Embryonic facial prominence (tissue), 1 donor: ENCODE results near the gene ELL2.
"Not testable (repeated sequence)": the region's sequence is repeated elsewhere in the genome, so short reads cannot be mapped to it uniquely, and the experiment has no call there.

Experiments
- DNase-seq: peaks from one replicate; pipeline ENCODE4 v3.0.0-alpha.2; 2016; ENCODE audit errors: extremely low spot score

The ELL2 gene

GRCh38 chr5:95838001-95838520 is 123.6 kb downstream of the ELL2 start:
- no peak for DNase-seq

- DNase-seq: no peak
Measured at GRCh38 chr5:95837492-95837891, 124.2 kb downstream of the ELL2 start.

DNA sequence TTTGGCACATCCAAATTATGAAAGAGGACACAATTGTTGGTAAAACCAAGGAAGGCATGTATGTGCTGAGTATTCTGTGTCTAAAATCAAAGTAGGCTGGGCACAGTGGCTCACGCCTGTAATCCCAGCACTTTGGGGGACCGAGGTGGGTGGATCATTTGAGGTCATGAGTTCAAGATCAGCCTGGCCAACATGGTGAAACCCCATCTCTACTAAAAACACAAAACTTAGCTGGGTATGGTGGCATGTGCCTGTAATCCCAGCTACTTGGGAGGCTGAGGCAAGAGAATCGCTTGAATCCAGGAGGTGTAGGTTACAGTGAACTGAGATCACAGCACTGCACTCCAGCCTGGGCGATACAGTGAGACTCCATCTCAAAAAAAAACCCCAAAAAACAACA is 124.7 kb downstream of the ELL2 start:
- not testable (repeated sequence) for DNase-seq

- DNase-seq: no peak
Measured at GRCh38 chr5:95836544-95836943, 125.1 kb downstream of the ELL2 start.

- DNase-seq: no peak
Measured at GRCh38 chr5:95835682-95836385, 125.8 kb downstream of the ELL2 start.
